ENCODE measurements around the gene LMO7.

The LMO7 gene

DNA sequence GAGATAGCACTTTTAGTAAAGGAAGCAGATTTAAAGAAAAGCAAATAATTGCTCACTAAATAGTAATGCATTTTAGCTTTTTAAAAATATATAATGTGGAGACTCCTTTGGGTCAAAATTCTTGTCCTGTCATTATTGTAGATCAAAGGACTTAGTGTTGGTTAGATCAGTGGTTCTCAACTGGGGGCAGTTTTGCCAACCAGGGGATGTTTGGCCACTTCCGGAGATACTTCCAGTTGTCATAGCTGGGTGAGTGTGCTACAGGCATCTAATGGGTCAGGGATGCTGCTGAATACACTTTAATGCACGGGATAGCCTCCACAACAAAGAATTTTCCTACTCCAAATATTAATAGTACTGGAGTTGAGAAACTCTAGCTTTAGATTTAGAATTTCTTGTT is 126.8 kb downstream of the LMO7 start:
- Histone ChIP-seq H2BK120ac (ENCODE audit: low read depth, low read length) (no peak overlapping the region), H3K27ac (replicated peaks; ENCODE audit: low read length) (no peak overlapping the region), H3K9ac (ENCODE audit: low read depth, low read length, poor library complexity) (no peak overlapping the region), H2BK15ac (ENCODE audit: low read length) (no peak overlapping the region), H2BK5ac (ENCODE audit: low read length) (no peak overlapping the region), H2BK12ac (ENCODE audit: low read length) (no peak overlapping the region), H3K14ac (ENCODE audit: low read length) (no peak overlapping the region), H3K79me1 (ENCODE audit: low read depth, low read length) (no peaks in the 10 kb centered on the region), H3K23ac (ENCODE audit: low read depth, low read length, poor library complexity) (no peak overlapping the region), H2AK5ac (ENCODE audit: low read depth, low read length) (no peak overlapping the region), H4K91ac (ENCODE audit: low read depth, low read length, poor library complexity) (no peak overlapping the region), H4K8ac (ENCODE audit: low read depth, low read length) (no peak overlapping the region), H3K4ac (ENCODE audit: low read length) (no peak overlapping the region), H3K4me3 (ENCODE audit: low read length in 2 of 2) (no peak overlapping the region), H2AFZ (ENCODE audit: low read length) (no peak overlapping the region), H3K9me3 (replicated peaks in 1 of 2; ENCODE audit: control insufficient read depth in 2 of 2, insufficient read depth in 1 of 2, low read depth in 1 of 2, low read length in 2 of 2) (no peaks in the 10 kb centered on the region), H3K36me3 (replicated peaks in 1 of 2; ENCODE audit: control insufficient read depth in 2 of 2, insufficient read depth in 2 of 2, low read length in 2 of 2) (no peaks in the 10 kb centered on the region), H3K18ac (ENCODE audit: low read length) (no peak overlapping the region), H3K4me1 (ENCODE audit: control insufficient read depth in 2 of 2, insufficient read depth in 1 of 2, low read depth in 1 of 2, low read length in 2 of 2) (no peaks in the 10 kb centered on the region), H3K27me3 (ENCODE audit: control insufficient read depth in 3 of 3, insufficient read depth in 3 of 3, low read depth in 1 of 3, low read length in 3 of 3) (no peaks in the 10 kb centered on the region), H3K4me2 (ENCODE audit: insufficient read depth, low read length, poor library complexity, severe bottlenecking) (no peak overlapping the region)
- DNase-seq (ENCODE audit: low spot score), result no peak
- WGBS, 2 donors (ENCODE audit: extremely low coverage in 2 of 2, insufficient read length in 2 of 2, insufficient replicate concordance in 1 of 2), result no CpG with 5 or more reads among the region's 2 CpGs

DNA sequence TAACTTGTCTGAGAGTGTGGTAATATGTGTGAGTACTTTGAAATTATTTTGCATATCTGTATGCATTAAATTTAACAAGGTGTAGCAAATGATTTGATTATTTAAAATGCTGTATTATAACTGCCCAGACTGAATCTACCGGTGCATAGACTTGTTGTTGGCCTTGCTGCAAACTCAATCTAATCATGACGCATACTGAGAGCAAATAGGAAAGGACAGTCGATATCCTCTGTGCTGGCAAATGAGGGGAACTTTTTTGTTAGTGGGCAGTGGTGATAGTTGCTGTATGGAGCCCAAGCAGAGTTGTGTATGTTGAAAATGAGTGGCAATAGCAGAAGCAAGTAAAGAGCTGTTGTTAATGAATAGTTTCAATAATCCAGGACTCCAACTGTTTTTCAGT is 127.4 kb downstream of the LMO7 start:
- H3K4me1 ChIP-seq (ENCODE audit: control insufficient read depth in 2 of 2, insufficient read depth in 1 of 2, low read depth in 1 of 2, low read length in 2 of 2), result no peaks in the 10 kb centered on the region
- H3K27me3 ChIP-seq (ENCODE audit: control insufficient read depth in 3 of 3, insufficient read depth in 3 of 3, low read depth in 1 of 3, low read length in 3 of 3), result no peaks in the 10 kb centered on the region
- H3K9ac ChIP-seq (ENCODE audit: low read depth, low read length, poor library complexity), result no peak overlapping the region
- H3K9me3 ChIP-seq (replicated peaks in 1 of 2; ENCODE audit: control insufficient read depth in 2 of 2, insufficient read depth in 1 of 2, low read depth in 1 of 2, low read length in 2 of 2), result no peaks in the 10 kb centered on the region
- H3K36me3 ChIP-seq (replicated peaks in 1 of 2; ENCODE audit: control insufficient read depth in 2 of 2, insufficient read depth in 2 of 2, low read length in 2 of 2), result no peaks in the 10 kb centered on the region
- H2BK15ac ChIP-seq (ENCODE audit: low read length), result no peak overlapping the region
- no peak overlapping the region for H3K27ac ChIP-seq (replicated peaks; ENCODE audit: low read length)
- no peak overlapping the region for H3K4ac ChIP-seq (ENCODE audit: low read length)
- no peak overlapping the region for H2BK5ac ChIP-seq (ENCODE audit: low read length)
- H3K4me2 ChIP-seq (ENCODE audit: insufficient read depth, low read length, poor library complexity, severe bottlenecking), result no peak overlapping the region
- no peak overlapping the region for H4K91ac ChIP-seq (ENCODE audit: low read depth, low read length, poor library complexity)
- no peak for DNase-seq (ENCODE audit: low spot score)
- H3K18ac ChIP-seq (ENCODE audit: low read length), result no peak overlapping the region
- H4K8ac ChIP-seq (ENCODE audit: low read depth, low read length), result no peak overlapping the region
- H3K23ac ChIP-seq (ENCODE audit: low read depth, low read length, poor library complexity), result no peak overlapping the region
- H3K4me3 ChIP-seq (ENCODE audit: low read length in 2 of 2), result no peak overlapping the region
- no peak overlapping the region for H2BK12ac ChIP-seq (ENCODE audit: low read length)
- H3K79me1 ChIP-seq (ENCODE audit: low read depth, low read length), result no peaks in the 10 kb centered on the region
- no CpG with 5 or more reads among the region's 3 CpGs for WGBS, 2 donors (ENCODE audit: extremely low coverage in 2 of 2, insufficient read length in 2 of 2, insufficient replicate concordance in 1 of 2)
- H2BK120ac ChIP-seq (ENCODE audit: low read depth, low read length), result no peak overlapping the region
- no peak overlapping the region for H3K14ac ChIP-seq (ENCODE audit: low read length)
- no peak overlapping the region for H2AK5ac ChIP-seq (ENCODE audit: low read depth, low read length)
- no peak overlapping the region for H2AFZ ChIP-seq (ENCODE audit: low read length)

DNA sequence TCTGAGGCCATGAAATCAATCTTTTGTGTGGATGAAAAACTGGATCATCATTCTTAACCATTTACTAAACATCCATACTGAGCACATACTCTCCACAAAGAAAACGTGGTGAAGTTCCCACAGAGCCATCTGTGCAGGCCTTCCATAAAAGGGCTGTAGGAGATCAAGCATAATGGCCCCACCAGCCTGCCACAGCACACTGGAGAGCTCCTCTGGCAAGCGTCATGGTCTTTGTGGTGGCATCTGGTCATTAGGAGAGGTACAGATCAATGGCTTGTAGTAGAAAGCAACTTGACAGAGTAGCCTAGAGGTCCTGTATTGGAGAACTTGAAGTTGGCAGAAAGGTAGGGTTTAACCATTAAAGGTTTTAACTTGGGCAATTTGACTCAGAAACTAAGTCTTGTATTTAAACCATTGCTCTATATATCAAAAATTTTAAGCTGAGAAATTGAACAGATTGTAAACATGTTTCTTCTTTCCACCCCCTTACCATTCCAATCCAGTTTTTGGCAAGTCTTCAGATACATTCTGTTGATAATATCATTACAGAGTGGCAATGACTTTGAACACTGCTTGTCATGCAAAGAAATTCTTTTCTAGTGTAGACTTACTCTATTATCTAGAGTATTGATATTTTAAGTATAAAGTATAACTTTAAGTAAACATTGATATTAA is 128.3 kb downstream of the LMO7 start:
- Histone ChIP-seq H3K18ac (ENCODE audit: low read length) (no peak overlapping the region), H2BK15ac (ENCODE audit: low read length) (no peak overlapping the region), H3K79me1 (ENCODE audit: low read depth, low read length) (no peaks in the 10 kb centered on the region), H3K9me3 (replicated peaks in 1 of 2; ENCODE audit: control insufficient read depth in 2 of 2, insufficient read depth in 1 of 2, low read depth in 1 of 2, low read length in 2 of 2) (no peaks in the 10 kb centered on the region), H2AK5ac (ENCODE audit: low read depth, low read length) (no peak overlapping the region), H3K23ac (ENCODE audit: low read depth, low read length, poor library complexity) (no peak overlapping the region), H4K8ac (ENCODE audit: low read depth, low read length) (no peak overlapping the region), H2AFZ (ENCODE audit: low read length) (no peak overlapping the region), H3K27ac (replicated peaks; ENCODE audit: low read length) (no peak overlapping the region), H3K36me3 (replicated peaks in 1 of 2; ENCODE audit: control insufficient read depth in 2 of 2, insufficient read depth in 2 of 2, low read length in 2 of 2) (no peaks in the 10 kb centered on the region), H3K14ac (ENCODE audit: low read length) (no peak overlapping the region), H3K4ac (ENCODE audit: low read length) (no peak overlapping the region), H3K4me2 (ENCODE audit: insufficient read depth, low read length, poor library complexity, severe bottlenecking) (no peak overlapping the region), H3K9ac (ENCODE audit: low read depth, low read length, poor library complexity) (no peak overlapping the region), H2BK12ac (ENCODE audit: low read length) (no peak overlapping the region), H3K4me1 (ENCODE audit: control insufficient read depth in 2 of 2, insufficient read depth in 1 of 2, low read depth in 1 of 2, low read length in 2 of 2) (no peaks in the 10 kb centered on the region), H3K4me3 (ENCODE audit: low read length in 2 of 2) (no peak overlapping the region), H4K91ac (ENCODE audit: low read depth, low read length, poor library complexity) (no peak overlapping the region), H3K27me3 (ENCODE audit: control insufficient read depth in 3 of 3, insufficient read depth in 3 of 3, low read depth in 1 of 3, low read length in 3 of 3) (no peaks in the 10 kb centered on the region), H2BK5ac (ENCODE audit: low read length) (no peak overlapping the region), H2BK120ac (ENCODE audit: low read depth, low read length) (no peak overlapping the region)
- no peak for DNase-seq (ENCODE audit: low spot score)
- WGBS, 2 donors (ENCODE audit: extremely low coverage in 2 of 2, insufficient read length in 2 of 2, insufficient replicate concordance in 1 of 2), result no CpG with 5 or more reads among the region's 2 CpGs

DNA sequence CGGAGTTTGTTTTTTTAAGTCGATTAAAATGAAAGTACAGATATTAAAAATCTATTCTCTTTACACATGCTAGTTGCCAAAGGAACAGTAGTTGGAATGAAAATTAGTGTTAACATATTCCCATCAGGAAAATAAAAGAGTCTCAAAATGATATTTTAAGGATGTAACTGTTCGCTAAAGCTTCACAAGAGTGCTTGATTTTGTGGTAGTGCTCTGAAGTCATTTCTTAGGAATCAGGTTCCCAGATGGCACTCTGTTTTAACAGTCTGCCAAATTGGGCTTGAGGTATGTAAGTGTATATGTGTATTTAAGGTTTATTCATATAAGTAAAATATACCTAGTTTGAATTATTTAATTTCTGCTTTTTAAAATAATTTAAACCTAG is 128.8 kb downstream of the LMO7 start:
- Histone ChIP-seq H3K18ac (ENCODE audit: low read length) (no peak overlapping the region), H3K27ac (replicated peaks; ENCODE audit: low read length) (no peak overlapping the region), H3K9me3 (replicated peaks in 1 of 2; ENCODE audit: control insufficient read depth in 2 of 2, insufficient read depth in 1 of 2, low read depth in 1 of 2, low read length in 2 of 2) (no peaks in the 10 kb centered on the region), H2AK5ac (ENCODE audit: low read depth, low read length) (no peak overlapping the region), H2BK15ac (ENCODE audit: low read length) (no peak overlapping the region), H2BK120ac (ENCODE audit: low read depth, low read length) (no peak overlapping the region), H3K9ac (ENCODE audit: low read depth, low read length, poor library complexity) (no peak overlapping the region), H3K79me1 (ENCODE audit: low read depth, low read length) (no peaks in the 10 kb centered on the region), H2BK12ac (ENCODE audit: low read length) (no peak overlapping the region), H2BK5ac (ENCODE audit: low read length) (no peak overlapping the region), H2AFZ (ENCODE audit: low read length) (no peak overlapping the region), H3K4me2 (ENCODE audit: insufficient read depth, low read length, poor library complexity, severe bottlenecking) (no peak overlapping the region), H3K23ac (ENCODE audit: low read depth, low read length, poor library complexity) (no peak overlapping the region), H3K4me3 (ENCODE audit: low read length in 2 of 2) (no peak overlapping the region), H4K91ac (ENCODE audit: low read depth, low read length, poor library complexity) (no peak overlapping the region), H3K14ac (ENCODE audit: low read length) (no peak overlapping the region), H4K8ac (ENCODE audit: low read depth, low read length) (no peak overlapping the region), H3K4ac (ENCODE audit: low read length) (no peak overlapping the region), H3K36me3 (replicated peaks in 1 of 2; ENCODE audit: control insufficient read depth in 2 of 2, insufficient read depth in 2 of 2, low read length in 2 of 2) (no peaks in the 10 kb centered on the region), H3K4me1 (ENCODE audit: control insufficient read depth in 2 of 2, insufficient read depth in 1 of 2, low read depth in 1 of 2, low read length in 2 of 2) (no peaks in the 10 kb centered on the region), H3K27me3 (ENCODE audit: control insufficient read depth in 3 of 3, insufficient read depth in 3 of 3, low read depth in 1 of 3, low read length in 3 of 3) (no peaks in the 10 kb centered on the region)
- WGBS, 2 donors (ENCODE audit: extremely low coverage in 2 of 2, insufficient read length in 2 of 2, insufficient replicate concordance in 1 of 2), result no CpG with 5 or more reads among the region's 3 CpGs
- no peak for DNase-seq (ENCODE audit: low spot score)
